Adrenal gland (tissue), 12 donors: ENCODE data around the gene ADAMTS17. TPM values are rescaled to one million over a fixed set of nuclear protein-coding genes. Genes with fewer than 3 reads are reported as not detected.

Source experiments
- DNase-seq, 7 donors: peaks; one replicate each; pipeline ENCODE4 v3.0.0-alpha.2; 2019 to 2020
- H3K27ac ChIP-seq, 5 donors: fragments of 200-600 bp; sonication (generic) in 4 of 5; 1 replicate in 3 of 5; 2 replicates in 2 of 5; pipeline versions ENCODE4 v1.5.1 to v1.8.0; 2016 to 2020; ENCODE audit warnings: mild to moderate bottlenecking in 1 of 5
- H3K27me3 ChIP-seq: fragments of 200-600 bp; 2 replicates; pipeline ENCODE4 v1.8.0; 2021
- H3K36me3 ChIP-seq, 2 donors: fragments of 200-600 bp; replicated peaks in 1 of 2; 1 replicate in 1 of 2; 2 replicates in 1 of 2; pipeline versions ENCODE4 v1.5.1 to v1.8.0; 2018 to 2022
- H3K4me1 ChIP-seq, 2 donors: fragments of 200-600 bp; replicated peaks in 1 of 2; 1 replicate in 1 of 2; 2 replicates in 1 of 2; pipeline versions ENCODE4 v1.5.1 to v1.8.0; 2018 to 2021
- H3K4me3 ChIP-seq, 4 donors: fragments of 200-600 bp; sonication (generic) in 3 of 4; one replicate each; pipeline ENCODE4 v1.5.1; 2016 to 2018
- H3K9me3 ChIP-seq, 3 donors: fragments of 200-600 bp; sonication (generic) in 1 of 3; replicated peaks in 1 of 3; 1 replicate in 2 of 3; 2 replicates in 1 of 3; pipeline versions ENCODE4 v1.5.1 to v1.8.0; 2016 to 2021
- CTCF ChIP-seq, 6 experiments: fragments of 450-650 bp in 4 of 6; fragments of 200-600 bp in 2 of 6; sonication (generic) in 1 of 6; IDR thresholded peaks; 1 replicate in 5 of 6; 2 replicates in 1 of 6; pipeline versions ENCODE4 v1.5.1 to v1.8.0; 2016 to 2021; ENCODE audit warnings: antibody characterized with exemption in 6 of 6, mild to moderate bottlenecking in 2 of 6, moderate library complexity in 1 of 6
- POLR2A ChIP-seq, 2 donors: fragments of 450-650 bp; IDR thresholded peaks; one replicate each; pipeline ENCODE4 v1.6.1; 2017; ENCODE audit warnings: antibody characterized with exemption in 2 of 2, mild to moderate bottlenecking in 2 of 2, moderate library complexity in 1 of 2
- WGBS, 4 donors: extraction: QIAGEN DNeasy Blood & Tissue Kit in 2 of 4; methylation state at CpG; one replicate each; pipeline versions ENCODE4 v1.1.5 to v1.1.7; 2013 to 2017; 5-methylcytosine and 5-hydroxymethylcytosine counted together
- intact Hi-C, 2 donors: fragments of 100-400 bp; cut with DNase I; formaldehyde crosslinking; loops; one replicate each; pipeline versions ENCODE4 v1.14.1 to v1.15.0; 2022 to 2023
- polyA plus RNA-seq, 3 donors: library from polyadenylated mRNA; stranded (reverse); fragments of 200-250 nt in 2 of 3; fragments of 350-450 nt in 1 of 3; fragmentation: Illumina TruSeq in 1 of 3; extraction: RNeasy Lipid Tissue Mini Kit (QIAGEN cat#74804) in 1 of 3; gene quantifications; one replicate each; pipeline ENCODE4 v1.2.3, GENCODE V29; 2013 to 2014
- total RNA-seq, 9 donors: library from RNA; depleted of rRNA in 4 of 9; stranded (reverse); fragments of >200 nt in 4 of 9; fragments of 120-200 nt in 1 of 9; fragmentation: NEBNext Ultra II Directional in 1 of 9; extraction: Animal tissue kit (Norgen Biotek cat#: 25700) in 1 of 9; gene quantifications; one replicate each; pipeline versions ENCODE4 v1.1.0 to v1.2.4, GENCODE V29; 2013 to 2023
- donor health status: healthy with polysubstance abuse.
- donor health status: Bipolar disorder and iron deficiency.
- donor health status: DM: yes; HTN: yes; CAD: no.
- donor health status: DM: no; HTN: no; CAD: no.
- donor health status: DM: no; HTN: no; CAD: no.
- donor health status: DM: yes; HTN: yes; CAD: no.

Gene ADAMTS17
- total and polyA plus RNA-seq, 12 donors = 0.51 to 14.8 (median 2.9) TPM

- Histone ChIP-seq H3K36me3 (no peaks in the 10 kb centered on the region), H3K27me3 (no peaks in the 10 kb centered on the region), H3K9me3 (no peaks in the 10 kb centered on the region), H3K4me1 (peaks cover 9 to 13% of the 10 kb centered on the region in 2 donors), H3K27ac (no peak overlapping the region), H3K4me3 (no peak overlapping the region)
- 84 to 97% (median 93%) methylated on average over 3 to 4 of the region's 4 CpGs for WGBS, 4 donors
- intact Hi-C loops = no loop called here
- DNase-seq = no peak
- TF ChIP-seq POLR2A (IDR thresholded peaks at IDR 0.05) = no peak
- no peak for TF ChIP-seq CTCF (IDR thresholded peaks at IDR 0.05)
These were observed 137.0 kb downstream of the ADAMTS17 start for GRCh38 chr15:100204771-100205170.

GRCh38 chr15:100204211-100204610 is 137.6 kb downstream of the ADAMTS17 start:
- TF ChIP-seq POLR2A (IDR thresholded peaks at IDR 0.05) (no peak), CTCF (IDR thresholded peaks at IDR 0.05) (no peak)
- Histone ChIP-seq H3K4me3 (no peak overlapping the region), H3K9me3 (no peaks in the 10 kb centered on the region), H3K27me3 (no peaks in the 10 kb centered on the region), H3K27ac (no peak overlapping the region), H3K36me3 (no peaks in the 10 kb centered on the region), H3K4me1 (peaks cover 8 to 9% of the 10 kb centered on the region in 2 donors)
- DNase-seq = peak in 1 of 7 donors; percentile 31
- 92 to 100% (median 96%) methylated on average over 1 of the region's 1 CpG for WGBS, 4 donors
- intact Hi-C loops = no loop called here

- H3K36me3 ChIP-seq = no peaks in the 10 kb centered on the region
- TF ChIP-seq CTCF (IDR thresholded peaks at IDR 0.05) = no peak
- no peak for TF ChIP-seq POLR2A (IDR thresholded peaks at IDR 0.05)
- WGBS, 4 donors = 52 to 62% (median 59%) methylated on average over 5 of the region's 5 CpGs
- H3K27ac ChIP-seq = peak overlapping the region in 1 of 5 donors; percentile 44
- H3K9me3 ChIP-seq = no peaks in the 10 kb centered on the region
- no peaks in the 10 kb centered on the region for H3K27me3 ChIP-seq
- H3K4me1 ChIP-seq = peaks cover 8 to 9% of the 10 kb centered on the region in 2 donors
- intact Hi-C loops = no loop called here
- peak overlapping the region in 1 of 4 donors; percentile 9 for H3K4me3 ChIP-seq
- DNase-seq = peak in 3 of 7 donors; percentile 21 to 47 (median 32)
These were observed 139.3 kb downstream of the ADAMTS17 start for GRCh38 chr15:100202309-100202960.

- H3K4me3 ChIP-seq = peak overlapping the region in 1 of 4 donors; percentile 9
- peak overlapping the region in 1 of 5 donors; percentile 44 for H3K27ac ChIP-seq
- no peaks in the 10 kb centered on the region for H3K9me3 ChIP-seq
- DNase-seq = peak in 2 of 7 donors; percentile 12 to 51
- peaks cover 8 to 9% of the 10 kb centered on the region in 2 donors for H3K4me1 ChIP-seq
- 44 to 51% (median 47%) methylated on average over 16 to 18 of the region's 18 CpGs for WGBS, 4 donors
- TF ChIP-seq CTCF (IDR thresholded peaks at IDR 0.05) (no peak), POLR2A (IDR thresholded peaks at IDR 0.05) (no peak)
- no peaks in the 10 kb centered on the region for H3K27me3 ChIP-seq
- intact Hi-C loops = no loop called here
- no peaks in the 10 kb centered on the region for H3K36me3 ChIP-seq
These were observed 140.1 kb downstream of the ADAMTS17 start for GRCh38 chr15:100201376-100202280.
